Activated T-helper 1 cell treated with anti-CD3 and anti-CD28 coated beads, Interleukin-2, amount 50 U/mL, for 16 hours (primary cell): Measurements from ENCODE around the gene CLCN2.

Experiments used
- DNase-seq, 2 donors: peaks; one replicate each; pipeline ENCODE4 v3.0.0-alpha.2; 2020; ENCODE audit warnings: low read depth in 1 of 2, low spot score in 1 of 2

CLCN2 gene

DNA sequence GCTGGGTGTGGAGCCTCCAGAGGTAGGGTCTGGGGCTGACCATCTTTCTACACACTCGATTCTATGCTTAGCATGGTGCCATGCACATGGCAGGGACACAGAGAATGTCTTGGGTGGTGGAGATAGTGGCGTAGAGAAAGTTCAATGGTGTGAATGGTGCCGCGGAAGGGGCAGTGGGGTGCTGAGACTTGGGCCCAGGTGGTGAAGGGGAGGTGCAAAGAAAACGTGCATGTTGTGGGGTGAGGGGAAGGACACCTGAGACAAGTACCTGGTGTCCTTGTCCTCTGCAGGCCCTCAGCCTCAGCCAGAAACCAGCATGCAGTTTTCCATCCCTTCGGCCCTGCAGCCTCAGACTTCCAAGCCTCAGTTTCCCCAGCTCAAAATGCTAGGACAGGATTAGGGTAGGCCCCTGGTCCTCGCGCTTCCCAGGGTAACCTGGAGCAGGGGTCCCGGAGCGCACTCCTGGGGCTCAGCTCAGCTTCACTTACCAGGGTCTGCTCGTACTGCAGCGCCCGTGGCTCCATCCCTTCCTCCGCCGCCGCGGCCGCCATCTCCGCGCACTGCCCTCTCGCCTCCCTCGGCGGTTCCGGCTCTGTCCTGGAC, 375 bp downstream of the CLCN2 start:
- no peak for DNase-seq

GRCh38 chr3:184360070-184360928, 1.1 kb downstream of the CLCN2 start:
- no peak for DNase-seq

DNA sequence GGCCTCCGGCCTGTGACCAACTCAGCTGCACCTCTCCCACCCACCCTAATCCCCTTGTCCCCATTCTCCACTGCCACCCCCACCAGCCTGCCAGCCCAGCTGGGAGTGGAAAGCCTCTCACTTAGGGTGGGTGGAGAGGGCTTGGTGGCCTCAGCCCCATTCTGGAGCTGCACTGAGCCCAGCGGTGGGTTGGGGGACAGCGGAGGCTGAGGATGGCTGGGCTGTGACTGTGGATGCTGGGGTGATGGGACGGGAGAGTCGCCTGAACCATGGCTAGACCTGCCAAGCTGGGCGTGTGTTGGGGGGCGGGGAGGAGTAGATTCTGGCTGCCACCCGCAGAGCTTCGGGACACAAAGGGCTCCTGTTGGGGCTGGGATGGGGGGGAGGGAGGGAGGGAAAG, 1.8 kb downstream of the CLCN2 start:
- DNase-seq = no peak

- DNase-seq = no peak
These were observed 2.5 kb downstream of the CLCN2 start for GRCh38 chr3:184358921-184359350.

- DNase-seq = no peak
These were observed 3.2 kb downstream of the CLCN2 start for GRCh38 chr3:184358124-184358767.

DNA sequence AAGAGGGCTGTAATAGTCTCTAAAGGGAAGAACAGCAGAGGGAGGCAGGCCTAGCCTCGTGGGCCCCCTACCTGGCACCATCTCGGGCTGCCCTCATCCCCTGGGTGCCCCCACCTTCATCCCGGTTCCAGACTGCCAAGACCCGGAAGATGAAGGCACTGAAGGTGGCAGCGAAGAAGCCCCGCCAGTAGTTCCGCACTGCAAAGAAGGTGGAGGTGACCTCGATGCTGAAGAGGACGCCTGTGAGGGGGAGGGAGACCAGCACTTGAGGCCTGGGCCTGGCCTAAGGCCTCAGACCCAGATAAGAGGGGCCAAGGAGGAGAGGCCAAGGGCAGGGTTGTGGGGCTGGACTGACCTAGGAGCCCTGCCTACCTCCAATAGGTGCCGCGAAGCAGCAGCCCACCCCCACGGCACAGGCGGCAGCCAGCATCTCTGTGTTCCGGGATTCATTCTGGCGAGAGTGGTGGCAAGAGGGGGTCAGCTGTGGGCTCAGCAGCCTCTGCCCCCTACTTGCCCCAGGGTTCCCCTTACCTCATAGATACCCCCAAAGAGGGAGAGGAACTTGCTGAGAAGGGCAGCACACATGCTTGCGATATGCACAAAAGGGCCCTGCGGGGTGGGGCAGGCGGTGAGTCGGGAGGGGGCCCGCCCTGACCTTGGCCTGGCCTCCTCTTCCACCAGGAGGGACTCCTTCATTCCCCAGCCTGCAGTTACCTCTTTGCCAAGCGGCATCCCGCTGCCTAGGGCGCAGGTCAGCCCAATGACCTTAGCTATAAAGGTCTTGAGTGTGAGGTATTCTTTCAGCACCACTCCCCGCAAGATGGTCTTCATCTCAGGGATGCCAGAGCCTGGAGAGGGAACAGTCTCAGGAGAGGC, 3.9 kb downstream of the CLCN2 start:
- no peak for DNase-seq

DNA sequence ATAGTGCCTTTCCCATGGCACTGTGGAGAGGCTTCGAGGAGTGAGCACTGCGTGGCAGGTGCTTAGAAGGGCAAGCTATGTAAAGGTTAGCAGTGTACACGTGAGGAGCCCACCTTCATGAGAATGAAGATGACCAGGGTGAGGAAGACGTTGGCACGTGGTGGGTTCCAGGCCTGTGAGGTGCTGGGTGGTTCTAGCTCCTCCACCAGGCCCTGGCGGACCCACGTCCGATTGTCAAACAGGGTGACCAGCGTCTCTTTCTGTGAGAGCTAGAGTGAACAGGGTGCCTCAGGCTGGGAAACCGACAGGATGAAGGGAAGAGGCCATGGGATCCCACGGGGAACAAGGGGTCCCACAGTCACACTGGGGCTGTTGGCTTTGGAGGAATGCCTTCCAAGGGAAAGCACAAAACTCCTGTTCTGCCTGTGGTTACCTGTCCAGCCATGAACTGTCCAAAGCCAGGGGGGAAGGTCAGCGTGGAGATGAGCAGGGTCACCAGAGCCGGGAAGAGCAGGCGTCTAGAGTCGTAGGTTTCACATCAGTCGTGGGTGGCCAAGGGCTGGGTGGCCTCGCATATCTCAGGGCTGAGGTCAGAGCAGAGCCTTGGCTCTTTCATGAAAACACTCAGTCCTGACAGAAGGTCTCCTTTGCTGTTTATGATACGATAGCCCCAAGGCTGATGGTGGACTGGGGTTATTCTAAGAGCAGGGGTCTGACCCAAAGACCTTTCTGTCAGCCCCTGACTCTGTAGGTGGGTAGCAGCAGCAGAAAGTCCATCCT, 6.0 kb downstream of the CLCN2 start:
- DNase-seq = no peak

DNA sequence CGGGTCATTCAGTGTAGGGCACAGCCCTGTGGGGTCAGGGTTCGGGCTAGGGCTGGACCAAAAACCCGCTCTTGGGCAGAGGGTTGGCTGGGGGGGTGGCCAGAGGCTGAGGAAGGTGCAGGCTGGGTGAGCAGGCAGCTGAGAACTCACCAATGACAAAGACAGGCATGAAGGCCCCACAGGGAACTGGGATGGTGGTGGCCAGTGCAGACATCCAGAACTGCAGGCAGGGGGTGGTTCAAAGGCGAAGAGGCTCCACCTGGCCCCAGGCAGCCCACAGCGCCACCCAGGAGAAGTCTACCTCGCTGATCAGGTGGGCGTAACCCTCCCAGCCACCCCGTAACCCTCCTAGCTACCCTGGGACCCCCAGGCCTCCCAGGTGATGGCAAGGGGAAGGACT, 6.7 kb downstream of the CLCN2 start:
- DNase-seq = no peak

DNA sequence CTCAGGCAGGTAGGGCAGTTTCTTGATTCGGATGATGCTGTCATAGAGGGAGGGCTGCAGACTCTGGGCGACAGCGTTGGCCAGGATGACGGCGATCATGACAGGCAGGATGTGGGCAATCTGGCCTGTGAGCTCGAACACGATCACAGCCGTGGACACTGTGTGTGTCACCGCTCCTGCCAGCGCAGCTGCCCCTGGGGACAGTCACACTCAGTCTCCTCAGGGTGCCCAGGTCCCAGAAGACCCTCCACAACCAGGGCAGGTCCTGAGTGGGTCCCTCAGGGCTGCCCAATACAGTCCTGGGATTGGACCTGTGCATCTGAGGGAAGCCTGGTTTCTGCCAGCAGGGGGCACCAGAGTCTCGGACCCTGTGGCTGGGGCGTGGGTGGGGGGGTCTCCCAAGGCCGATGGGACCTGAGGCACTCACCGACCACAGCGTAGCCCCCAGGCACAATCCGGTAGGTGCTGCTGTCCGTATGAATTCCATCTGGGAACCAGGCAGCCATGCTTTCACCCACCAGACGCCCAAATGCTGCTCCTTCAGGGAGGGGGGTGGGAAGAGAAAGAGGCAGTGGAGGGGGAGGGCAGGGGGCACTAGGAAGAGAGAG, 7.2 kb downstream of the CLCN2 start:
- DNase-seq = peak; percentile 41 to 43

DNA sequence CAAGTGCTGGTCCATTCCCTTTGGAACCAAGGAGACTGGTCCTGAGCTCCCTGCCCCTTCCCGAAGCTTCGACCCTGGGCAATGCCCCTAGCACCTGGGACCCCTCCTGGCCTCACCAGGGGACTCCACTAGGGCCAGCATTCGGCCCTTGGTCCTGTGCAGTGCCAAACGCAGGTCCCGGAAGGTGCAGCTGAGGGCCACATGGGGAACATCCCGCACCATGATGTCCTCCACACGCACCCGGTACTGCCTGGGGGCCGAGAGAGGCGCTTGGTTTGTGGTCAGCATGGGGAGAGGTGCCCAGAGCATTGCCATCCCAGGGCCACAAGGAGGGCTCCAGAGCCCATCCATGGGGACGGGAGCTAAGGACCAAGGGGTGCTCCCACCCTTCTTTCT, 7.9 kb downstream of the CLCN2 start:
- DNase-seq = no peak

DNA sequence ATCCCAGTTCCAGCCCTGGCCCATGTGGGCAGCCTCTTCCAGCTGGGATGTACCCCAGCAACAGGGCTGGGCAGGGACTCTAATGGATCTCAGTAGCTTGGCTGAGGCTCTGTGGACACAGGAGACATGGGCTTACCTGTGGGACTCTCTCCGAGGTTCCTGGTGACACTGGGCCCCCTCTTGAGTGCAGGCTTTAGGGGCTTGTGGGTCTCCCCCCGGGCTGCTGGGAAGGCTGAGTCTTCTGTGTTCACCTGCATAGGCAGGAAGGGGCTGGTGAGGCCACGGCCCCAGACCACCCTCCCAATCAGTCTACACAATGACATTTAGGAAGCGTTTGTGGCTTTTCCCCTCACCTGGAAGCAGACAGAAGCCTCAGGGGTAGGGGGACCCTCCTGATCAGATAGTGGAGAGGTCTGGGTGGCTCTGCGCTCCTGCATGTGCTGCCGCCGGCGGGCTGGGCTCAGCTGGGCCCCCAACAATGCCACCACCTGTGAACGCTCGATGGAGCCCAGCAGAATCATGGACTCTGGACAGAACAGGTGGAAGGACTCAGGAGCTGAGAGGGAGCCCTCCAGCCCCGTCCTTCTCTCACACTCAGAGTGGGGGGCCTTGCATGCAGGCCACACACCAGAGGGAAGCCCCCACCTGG, 8.4 kb downstream of the CLCN2 start:
- DNase-seq = no peak

DNA sequence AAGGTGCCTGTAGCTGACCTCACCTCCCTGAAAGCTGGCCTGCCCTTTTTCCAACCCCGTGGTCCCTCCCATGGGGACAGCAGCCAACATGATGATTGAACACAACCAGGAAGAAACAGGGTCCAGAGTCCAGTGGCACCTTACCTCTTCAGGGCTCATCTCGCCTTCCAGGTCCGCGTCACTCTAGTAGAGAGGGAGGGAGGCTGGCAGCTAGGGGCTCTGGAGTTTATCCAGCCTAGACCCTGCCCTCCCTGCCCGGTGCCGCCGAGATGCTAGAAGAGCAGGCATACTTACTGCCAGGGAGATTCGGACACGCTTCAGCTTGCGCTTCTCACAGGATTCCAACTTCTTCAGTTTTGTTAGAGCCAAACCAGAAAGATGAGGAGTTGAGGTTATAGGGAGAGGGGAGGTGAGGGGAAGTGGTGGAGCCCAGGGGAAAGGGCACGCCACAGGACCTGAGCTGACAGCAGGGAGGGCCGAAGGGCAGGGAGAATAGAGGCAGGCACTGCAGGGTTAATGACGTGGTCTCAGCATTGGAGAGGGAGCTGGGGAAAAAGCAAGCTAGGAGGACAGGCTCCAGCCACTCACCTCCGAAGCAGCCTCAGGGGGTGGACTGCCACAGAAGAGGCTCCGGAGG, 9.1 kb downstream of the CLCN2 start:
- no peak for DNase-seq

DNA sequence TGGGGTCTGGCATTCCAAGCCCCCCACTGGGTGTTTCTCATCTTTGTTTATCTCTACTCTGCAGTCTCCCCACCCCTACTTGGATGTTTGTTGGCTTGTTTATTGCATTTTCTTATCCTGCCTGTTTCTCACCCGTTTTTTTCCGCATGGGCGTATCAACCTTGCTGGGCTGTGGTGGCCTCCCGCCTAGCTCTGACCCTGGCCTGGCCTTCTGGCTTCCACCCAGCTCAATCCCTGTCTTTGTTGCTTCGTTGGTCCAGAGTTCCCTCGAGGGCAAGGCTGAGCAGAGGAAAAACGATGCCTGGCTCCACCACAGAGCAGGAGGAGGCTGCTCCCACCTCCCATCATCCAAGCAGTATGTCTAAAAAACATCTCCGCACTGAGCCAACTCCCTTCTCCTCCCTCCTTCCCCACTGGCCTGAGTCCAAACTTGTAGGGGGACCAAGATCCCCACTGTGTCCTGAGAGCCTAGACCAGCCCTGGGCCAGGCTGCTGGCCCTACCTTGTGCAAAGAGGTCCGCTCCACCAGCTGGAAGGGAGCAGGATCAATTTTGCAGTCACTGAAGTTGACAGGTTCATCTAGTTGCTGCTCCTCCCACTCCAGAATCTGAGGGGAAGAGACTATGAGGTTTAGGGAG, 9.8 kb downstream of the CLCN2 start:
- no peak for DNase-seq

DNA sequence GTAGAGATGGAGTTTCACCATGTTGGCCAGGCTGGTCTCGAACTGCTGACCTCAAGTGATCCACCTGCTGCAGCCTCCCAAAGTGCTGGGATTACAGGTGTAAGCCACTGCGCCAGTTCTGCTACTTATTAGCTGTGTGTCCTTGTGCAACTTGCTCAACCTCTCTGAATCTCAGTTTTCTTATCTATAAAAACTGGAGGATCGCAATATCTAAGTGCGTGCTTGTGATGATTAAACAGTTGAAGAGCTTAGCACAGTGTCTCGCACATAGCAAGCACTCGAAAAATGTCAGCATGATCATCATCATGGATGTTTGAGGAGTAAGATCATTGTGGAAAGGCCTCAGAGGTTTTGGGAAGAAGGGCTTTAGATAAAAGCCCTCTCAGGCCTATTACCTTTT, 10.8 kb downstream of the CLCN2 start:
- DNase-seq = no peak

DNA sequence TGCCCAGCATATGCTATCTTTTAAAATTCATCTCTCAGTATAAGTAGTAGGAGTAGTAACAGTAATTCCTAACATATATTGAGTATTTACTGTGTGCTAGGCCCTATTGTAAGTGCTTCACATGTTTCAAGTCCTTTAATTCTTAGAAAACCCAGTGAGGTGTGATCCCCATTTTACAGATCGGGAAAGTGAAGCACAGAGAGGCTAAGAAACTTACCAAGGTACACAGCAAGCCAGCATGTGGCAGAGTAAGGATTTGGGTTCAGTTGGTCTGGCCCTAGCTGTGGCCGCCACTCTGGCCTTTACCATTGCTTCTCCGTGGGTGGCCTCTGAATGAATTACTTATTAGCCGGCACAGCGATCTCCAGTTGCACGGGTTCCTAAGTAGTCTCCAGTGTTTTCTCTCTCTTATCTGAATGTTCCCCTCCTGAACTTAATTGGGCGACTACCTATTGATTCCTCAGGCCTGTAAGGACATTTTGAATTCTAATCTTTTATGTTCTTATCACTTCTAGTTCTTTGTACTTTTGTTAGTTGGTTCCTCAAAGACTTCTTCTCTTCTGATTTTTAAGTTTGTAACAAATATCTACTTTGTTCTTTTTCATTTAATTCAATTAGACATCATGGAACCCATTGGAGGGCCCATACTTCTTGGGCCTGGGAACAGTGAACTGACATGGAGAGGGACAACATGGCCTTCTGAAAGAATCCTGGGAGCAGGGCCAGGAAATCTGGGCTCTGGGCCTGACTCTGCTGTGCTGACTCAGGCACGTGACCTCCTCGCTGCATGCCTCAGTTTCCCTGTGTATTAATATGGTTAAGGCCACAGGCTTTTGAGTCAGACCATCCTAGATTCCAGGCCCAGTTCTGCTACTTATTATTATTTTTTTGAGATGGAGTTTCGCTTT, 11.6 kb downstream of the CLCN2 start:
- DNase-seq = no peak

DNA sequence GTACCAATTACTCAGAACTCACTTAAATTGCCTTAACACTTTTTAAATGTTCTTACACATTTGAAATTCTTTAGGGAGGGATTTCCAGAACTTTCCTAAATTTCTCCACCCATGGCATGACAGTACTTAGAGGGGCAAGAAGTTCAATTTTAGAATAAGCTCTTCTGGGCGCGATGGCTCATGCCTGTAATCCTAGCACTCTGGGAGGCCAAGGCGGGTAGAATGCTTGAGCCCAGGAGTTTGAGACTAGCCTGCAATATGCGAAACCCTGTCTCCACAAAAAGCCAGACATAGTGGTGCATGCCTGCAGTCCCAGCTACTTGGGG, 13.4 kb downstream of the CLCN2 start:
- no peak for DNase-seq

DNA sequence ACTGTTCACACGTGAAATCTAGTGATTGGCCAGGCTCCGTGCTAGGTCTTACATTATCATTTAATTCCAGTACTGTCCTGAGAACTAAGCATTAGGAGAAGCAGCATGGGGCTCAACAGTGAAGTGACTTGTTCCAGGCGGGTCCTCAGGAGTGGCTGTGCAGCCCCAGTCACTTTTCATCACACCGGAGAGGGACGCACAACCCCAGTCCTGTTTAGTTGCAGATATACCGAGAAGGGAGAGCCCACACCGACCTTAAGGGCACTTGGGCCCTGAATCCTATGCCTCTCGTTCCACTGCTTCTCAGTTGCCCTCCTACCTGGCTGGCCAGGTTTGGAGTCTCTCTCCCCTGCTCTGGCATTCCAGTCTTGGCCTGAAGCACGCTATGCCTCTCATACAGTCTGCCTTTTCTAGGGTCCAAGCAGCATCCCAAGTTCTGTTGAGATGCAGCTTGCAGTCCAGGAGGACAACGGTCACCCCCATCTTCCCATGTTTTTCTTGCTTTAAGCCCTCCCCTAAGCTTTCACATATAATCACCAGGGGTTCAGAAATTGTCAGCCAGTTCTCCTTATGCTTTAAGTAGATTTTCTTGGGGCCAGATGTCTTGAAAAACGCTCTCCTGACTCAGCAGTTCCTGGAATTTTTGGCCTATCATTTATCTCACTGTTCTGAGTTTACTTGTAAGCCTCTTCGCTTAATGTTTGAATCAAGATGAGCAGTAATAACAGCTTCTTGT, 13.9 kb downstream of the CLCN2 start:
- no peak for DNase-seq
